AG04450 (cell line): ENCODE results near the gene BRF1. TPM values are rescaled to one million over a fixed set of nuclear protein-coding genes. Genes with fewer than 3 reads are reported as not detected.
A peak's percentile ranks its signal among the peaks of the same experiment; 100 is the strongest.

Source experiments
- CTCF ChIA-PET: fragments of 300-600, 350-600 bp; formaldehyde crosslinking; extraction: SDS; loops from one replicate; lab custom pipeline; 2022; ENCODE audit warnings: antibody characterized with exemption, inconsistent platforms; lab: Charles Lee
- POLR2A ChIA-PET: fragments of 350-600 bp; formaldehyde crosslinking; extraction: SDS; loops from one replicate; lab custom pipeline; 2021; ENCODE audit warnings: antibody characterized with exemption, inconsistent platforms; lab: Yijun Ruan, JAX
- DNase-seq: peaks from one replicate; pipeline ENCODE4 v3.0.0-alpha.2; 2011; ENCODE audit warnings: low read depth, low spot score
- H3K27ac ChIP-seq: one replicate; pipeline ENCODE4 v1.5.1; 2012; ENCODE audit warnings: low read depth, low read length, control low read depth
- H3K27me3 ChIP-seq: one replicate; pipeline ENCODE4 v1.6.0; 2012; ENCODE audit warnings: low read length; ENCODE audit not compliant: control insufficient read depth, insufficient read depth
- H3K4me3 ChIP-seq: 2 replicates; pipeline ENCODE4 v1.5.1; 2011; ENCODE audit warnings: mild to moderate bottlenecking, low read depth, low read length, control low read depth
- H3K9me3 ChIP-seq: 2 replicates; pipeline ENCODE4 v1.5.1; 2012; ENCODE audit warnings: low read length; ENCODE audit not compliant: control insufficient read depth, insufficient read depth
- CTCF ChIP-seq: IDR thresholded peaks from 2 replicates; pipeline ENCODE4 v1.5.1; 2011; ENCODE audit warnings: low read depth, low read length, control low read depth, inconsistent platforms
- polyA plus RNA-seq: library from polyadenylated mRNA; depleted of rRNA; stranded (reverse); fragments of >200 nt; gene quantifications from 2 replicates; pipeline ENCODE4 v1.2.3, GENCODE V29; 2011

BRF1 gene
- polyA plus RNA-seq, 1 experiment, result 6.3 TPM

GRCh38 chr14:105251920-105252319 lies 48.9 kb downstream of the BRF1 start:
- Histone ChIP-seq H3K27me3 (no peaks in the 10 kb centered on the region), H3K4me3 (no peak overlapping the region), H3K27ac (no peak overlapping the region), H3K9me3 (no peaks in the 10 kb centered on the region; the same call in 1 of the 2 replicates)
- POLR2A ChIA-PET, result no interaction called here
- no peak for TF ChIP-seq CTCF
- CTCF ChIA-PET, result interaction anchor here (1.2 kb wide), 1 partner anchor 49 kb away, joined by 3 read pairs; no protein-coding TSS in a partner anchor
- no peak for DNase-seq

- POLR2A ChIA-PET, result no interaction called here
- CTCF ChIA-PET, result no interaction called here
- no peak for TF ChIP-seq CTCF
- Histone ChIP-seq H3K4me3 (no peak overlapping the region), H3K27me3 (no peaks in the 10 kb centered on the region), H3K9me3 (no peaks in the 10 kb centered on the region; the same call in 1 of the 2 replicates), H3K27ac (no peak overlapping the region)
- DNase-seq, result no peak
Observed at GRCh38 chr14:105250986-105251385, 49.8 kb downstream of the BRF1 start.

- Histone ChIP-seq H3K9me3 (no peaks in the 10 kb centered on the region; the same call in 1 of the 2 replicates), H3K27me3 (no peaks in the 10 kb centered on the region), H3K4me3 (no peak overlapping the region), H3K27ac (no peak overlapping the region)
- TF ChIP-seq CTCF, result no peak
- no peak for DNase-seq
- POLR2A ChIA-PET, result interaction anchor here (0.6 kb wide), 1 partner anchor 454 kb away, joined by 3 read pairs; no protein-coding TSS in a partner anchor
- CTCF ChIA-PET, result interaction anchor here (1.5 kb wide), 1 partner anchor 9 kb away, joined by 4 read pairs; no protein-coding TSS in a partner anchor
Observed at GRCh38 chr14:105250008-105250366, 50.8 kb downstream of the BRF1 start.

- H3K9me3 ChIP-seq, result no peaks in the 10 kb centered on the region; the same call in 1 of the 2 replicates
- CTCF ChIA-PET, result interaction anchor here (0.8 to 1.5 kb wide), 3 partner anchors 10 to 161 kb away, joined by 3 to 4 read pairs (median 3); no protein-coding TSS in a partner anchor
- no peaks in the 10 kb centered on the region for H3K27me3 ChIP-seq
- POLR2A ChIA-PET, result interaction anchor here (0.6 to 1.3 kb wide), 5 partner anchors 26 to 453 kb away, joined by 3 to 7 read pairs (median 3); partner anchors contain the start of gene BRF1
- no peak for DNase-seq
- peak overlapping the region; percentile 61 for H3K4me3 ChIP-seq
- no peak for TF ChIP-seq CTCF
- H3K27ac ChIP-seq, result no peak overlapping the region
Observed at GRCh38 chr14:105249182-105250007, 51.4 kb downstream of the BRF1 start.
